K562 (cell line): ENCODE results near the gene ATP6V1F. TPM values are rescaled to one million over a fixed set of nuclear protein-coding genes. Genes with fewer than 3 reads are reported as not detected.
A peak's percentile ranks its signal among the peaks of the same experiment; 100 is the strongest.

ENCODE experiments used
- ATAC-seq: fragments of 200-7000 bp; cut with Tn5 transposase; 3 replicates; pipeline ENCODE4 v1.9.1; 2020; ENCODE audit warnings: moderate library complexity
- BruUV-seq: library from RNA; stranded (reverse); fragments of 400-500 nt; replicated peaks from 2 replicates; lab custom pipeline; 2021; lab: Mats Ljungman, UMichigan
- CTCF ChIA-PET: fragments of 300-600 bp; formaldehyde crosslinking; extraction: SDS; loops from one replicate; lab custom pipeline; 2021; ENCODE audit warnings: low intra/inter-chr PET ratio; lab: Yijun Ruan, JAX
- POLR2A ChIA-PET: fragments of 300-600, 350-650 bp; sonication (Branson Sonifier 250); formaldehyde crosslinking; extraction: SDS; loops from one replicate; lab custom pipeline; 2021; ENCODE audit warnings: antibody characterized with exemption, inconsistent platforms; lab: Yijun Ruan, JAX
- DNase-seq, 4 experiments: peaks; one replicate each; pipeline versions ENCODE4 v3.0.0 to v3.0.0-alpha.2; 2011 to 2018; ENCODE audit warnings: low spot score in 3 of 4, mixed read lengths in 3 of 4; ENCODE audit errors: extremely low read depth in 1 of 4
- FAIRE-seq: peaks from 2 replicates; lab custom pipeline; 2011; peaks lifted over from hg19 to GRCh38; lab: Jason Lieb, UNC
- H2AFZ ChIP-seq: 2 replicates; pipeline ENCODE4 v1.6.0; 2011; ENCODE audit warnings: low read depth, low read length, control low read depth, inconsistent platforms
- H3K27ac ChIP-seq: fragments of 200-600 bp; 3 replicates; pipeline ENCODE4 v1.8.0; 2011; ENCODE audit warnings: low read depth, mild to moderate bottlenecking, control low read depth, inconsistent platforms, low read length, moderate library complexity, mixed read lengths; ENCODE audit errors: extremely low read depth
- H3K27me3 ChIP-seq, 2 experiments: fragments of 300-600 bp in 1 of 2; 2 replicates in 1 of 2; 3 replicates in 1 of 2; pipeline versions ENCODE4 v1.6.0 to v1.8.0; 2011; ENCODE audit warnings: inconsistent platforms in 2 of 2, low read length in 2 of 2, mild to moderate bottlenecking in 1 of 2, mixed read lengths in 1 of 2, moderate library complexity in 1 of 2; ENCODE audit not compliant: control insufficient read depth in 2 of 2, insufficient read depth in 2 of 2
- H3K36me3 ChIP-seq: fragments of 300-600 bp; 3 replicates; pipeline ENCODE4 v1.8.0; 2011; ENCODE audit warnings: mild to moderate bottlenecking, low read length, inconsistent platforms; ENCODE audit not compliant: control insufficient read depth, insufficient read depth
- H3K4me1 ChIP-seq, 2 experiments: fragments of 200-600 bp in 1 of 2; replicated peaks in 1 of 2; 2 replicates in 1 of 2; 3 replicates in 1 of 2; pipeline versions ENCODE4 v1.5.1 to v1.8.0; 2011; ENCODE audit warnings: inconsistent platforms in 2 of 2, low read length in 2 of 2, mild to moderate bottlenecking in 1 of 2, mixed read lengths in 1 of 2, moderate library complexity in 1 of 2; ENCODE audit not compliant: control insufficient read depth in 2 of 2, insufficient read depth in 2 of 2
- H3K4me2 ChIP-seq: 2 replicates; pipeline ENCODE4 v1.6.1; 2011; ENCODE audit warnings: low read length, control low read depth, inconsistent platforms, mixed read lengths; ENCODE audit not compliant: insufficient read depth
- H3K4me3 ChIP-seq: fragments of 200-600 bp; sonication (generic), shearing (Covaris generic); 2 replicates; pipeline ENCODE4 v1.5.1; 2016; ENCODE audit warnings: control low read depth, inconsistent platforms
- H3K79me2 ChIP-seq: fragments of 200-600 bp; 3 replicates; pipeline ENCODE4 v1.8.0; 2011; ENCODE audit warnings: low read length, inconsistent platforms; ENCODE audit not compliant: control insufficient read depth, insufficient read depth
- H3K9ac ChIP-seq, 2 experiments: 2 replicates each; pipeline versions ENCODE4 v1.6.0 to v1.6.1; 2011; ENCODE audit warnings: low read depth in 2 of 2, low read length in 2 of 2, control low read depth in 1 of 2, inconsistent platforms in 1 of 2, mild to moderate bottlenecking in 1 of 2, mixed read lengths in 1 of 2; ENCODE audit not compliant: insufficient read depth in 1 of 2
- H3K9me1 ChIP-seq: one replicate; pipeline ENCODE4 v1.6.0; 2011; ENCODE audit warnings: inconsistent platforms, mild to moderate bottlenecking, low read length, moderate library complexity; ENCODE audit not compliant: control insufficient read depth, insufficient read depth
- H3K9me3 ChIP-seq: replicated peaks from 2 replicates; pipeline ENCODE4 v1.5.1; 2011; ENCODE audit warnings: low read depth, low read length, inconsistent platforms; ENCODE audit not compliant: control insufficient read depth, insufficient read depth
- H4K20me1 ChIP-seq: replicated peaks from 2 replicates; pipeline ENCODE4 v1.6.1; 2011; ENCODE audit warnings: low read length, inconsistent platforms, mixed read lengths; ENCODE audit not compliant: control insufficient read depth, insufficient read depth
- BHLHE40 ChIP-seq: IDR thresholded peaks from 2 replicates; pipeline ENCODE4 v1.6.1; 2011; ENCODE audit warnings: low read length, improper control_type of control experiment
- FOXA1 ChIP-seq: fragments of 450-650 bp; IDR thresholded peaks from 2 replicates; pipeline ENCODE4 v1.6.1; 2016; ENCODE audit warnings: mild to moderate bottlenecking, borderline replicate concordance
- FOXK1 ChIP-seq: sonication (generic); formaldehyde crosslinking; IDR thresholded peaks from 2 replicates; pipeline ENCODE4 v1.8.0; 2022; ENCODE audit warnings: missing genetic modification reagents, mild to moderate bottlenecking, borderline replicate concordance
- L3MBTL2 ChIP-seq: fragments of 450-650 bp; IDR thresholded peaks from 2 replicates; pipeline ENCODE4 v1.6.1; 2016; ENCODE audit warnings: mild to moderate bottlenecking, moderate library complexity
- NR2C1 ChIP-seq, 2 experiments: fragments of 450-650 bp; IDR thresholded peaks; 2 replicates each; pipeline ENCODE4 v1.6.1; 2017; ENCODE audit warnings: mild to moderate bottlenecking in 2 of 2, antibody characterized with exemption in 1 of 2, inconsistent platforms in 1 of 2, missing compliant biosample characterization in 1 of 2, missing genetic modification characterization in 1 of 2
- NR3C1 ChIP-seq: sonication (generic); formaldehyde crosslinking; IDR thresholded peaks from 2 replicates; pipeline ENCODE4 v1.8.1; 2022; ENCODE audit warnings: missing genetic modification reagents
- PCBP1 ChIP-seq: fragments of 200-400 bp; formaldehyde crosslinking; IDR thresholded peaks from 2 replicates; pipeline ENCODE4 v1.6.1; 2018; ENCODE audit warnings: mild to moderate bottlenecking, low read depth, low read length; ENCODE audit not compliant: poor library complexity, severe bottlenecking
- POLR2A ChIP-seq: fragments of 450-650 bp; conservative IDR thresholded peaks from 2 replicates; pipeline ENCODE4 v1.6.1; 2016
- RBFOX2 ChIP-seq: fragments of 200-400 bp; formaldehyde crosslinking; IDR thresholded peaks from 2 replicates; pipeline ENCODE4 v1.6.1; 2017; ENCODE audit warnings: low read depth, mild to moderate bottlenecking, low read length, moderate library complexity
- SIRT6 ChIP-seq: IDR thresholded peaks from one replicate; pipeline ENCODE4 v1.6.1; 2012; ENCODE audit warnings: low read depth, mild to moderate bottlenecking, control low read depth, inconsistent platforms, low read length, moderate library complexity
- THRAP3 ChIP-seq: fragments of 450-650 bp; IDR thresholded peaks from 2 replicates; pipeline ENCODE4 v1.6.1; 2016; ENCODE audit warnings: mild to moderate bottlenecking, inconsistent platforms, borderline replicate concordance
- ZNF174 ChIP-seq: fragments of 250-450 bp; sonication (Bioruptor Pico); IDR thresholded peaks from 2 replicates; pipeline ENCODE4 v1.4.0; 2020; ENCODE audit warnings: mild to moderate bottlenecking
- ZNF79 ChIP-seq: fragments of 250-450 bp; sonication (Bioruptor Pico); IDR thresholded peaks from 2 replicates; pipeline ENCODE4 v1.4.0; 2020; ENCODE audit warnings: low read depth, mild to moderate bottlenecking, moderate library complexity
- WGBS: fragments of 100-300 bp; shearing (Covaris generic); methylation state at CpG from one replicate; pipeline ENCODE4 v1.1.6; 2016; ENCODE audit warnings: low coverage, mixed read lengths; ENCODE audit not compliant: insufficient coverage; ENCODE audit errors: missing lambda C conversion rate; 5-methylcytosine and 5-hydroxymethylcytosine counted together
- in situ Hi-C: fragments of 300-500 bp; cut with MboI; formaldehyde crosslinking; loops from 4 replicates; pipeline ENCODE4 v1.15.0; 2018; ENCODE audit warnings: inconsistent platforms, mixed read lengths
- intact Hi-C: fragments of 100-400 bp; cut with micrococcal nuclease; formaldehyde crosslinking; loops from 2 replicates; pipeline ENCODE4 v1.14.2; 2022
- polyA plus RNA-seq, 8 experiments: library from polyadenylated mRNA; depleted of rRNA in 4 of 8; stranded (reverse) in 5 of 8; unstranded in 3 of 8; fragments of >200 nt; fragmentation: Nextera tagmentation in 2 of 8; fragmentation: Illumina TruSeq in 1 of 8; extraction: Ambion mirVana in 2 of 8; extraction: Trizol in 1 of 8; gene quantifications; 2 replicates each; pipeline versions ENCODE4 v1.2.1 to v1.2.3, GENCODE V29; 2011 to 2014; ENCODE audit warnings: inconsistent platforms in 1 of 8, missing spikeins in 1 of 8
- total RNA-seq, 7 experiments: library from RNA; depleted of rRNA in 6 of 7; stranded (reverse); fragments of >200 nt in 6 of 7; fragmentation: Illumina TruSeq in 2 of 7; extraction: Trizol in 2 of 7; gene quantifications; 2 replicates each; pipeline versions ENCODE4 v1.2.1 to v1.2.3, GENCODE V29; 2011 to 2021; ENCODE audit warnings: low replicate concordance in 1 of 7
- TF ChIP-seq, protein P1 (sequence below): fragments of 450-650 bp; formaldehyde crosslinking; IDR thresholded peaks from 2 replicates; pipeline ENCODE4 v1.4.0; 2022; ENCODE audit warnings: mild to moderate bottlenecking, moderate library complexity
- TF ChIP-seq, protein P2 (sequence below): fragments of 450-650 bp; IDR thresholded peaks from 2 replicates; pipeline ENCODE4 v1.6.1; 2016; ENCODE audit warnings: missing biosample characterization, missing genetic modification characterization

Gene ATP6V1F
- total and polyA plus RNA-seq, 9 of the 15 experiments (the other 6 are each of a cell fraction or from before 2014, with no cell fraction given) = 206 to 1,123 (median 542) TPM

DNA sequence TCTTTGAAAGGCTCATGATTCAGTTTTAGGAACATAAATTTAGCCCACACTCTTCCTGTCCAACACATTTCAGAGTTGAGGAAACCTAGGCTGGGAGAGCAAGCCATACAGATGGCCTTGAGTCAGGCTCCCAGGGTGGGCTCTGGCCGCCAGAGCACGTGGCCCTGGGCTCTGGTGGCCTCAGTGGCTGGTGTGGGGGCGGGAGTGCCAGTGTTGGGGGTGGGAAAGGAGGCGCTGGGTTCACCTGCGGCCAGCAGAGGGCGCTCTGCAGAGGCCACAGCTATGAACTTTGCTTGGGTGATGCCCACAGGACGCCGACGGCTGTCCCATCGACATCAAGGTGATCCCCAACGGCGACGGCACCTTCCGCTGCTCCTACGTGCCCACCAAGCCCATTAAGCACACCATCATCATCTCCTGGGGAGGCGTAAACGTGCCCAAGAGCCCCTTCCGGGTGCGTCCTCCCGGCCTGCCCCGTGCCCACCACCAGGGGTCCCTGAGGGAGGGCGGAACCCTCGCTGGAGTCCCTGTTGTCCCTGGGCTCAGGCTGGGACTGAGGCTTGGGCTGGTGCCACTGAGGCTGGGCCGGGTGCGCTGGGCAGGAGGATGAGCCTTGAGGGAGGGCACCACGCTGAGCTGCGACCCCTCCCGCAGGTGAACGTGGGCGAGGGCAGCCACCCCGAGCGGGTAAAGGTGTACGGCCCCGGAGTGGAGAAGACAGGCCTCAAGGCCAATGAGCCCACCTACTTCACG lies 20.6 kb upstream of the ATP6V1F start:
- DNase-seq = peak; percentile 80 to 92 (median 90)
- Histone ChIP-seq H3K4me3 (no peak overlapping the region), H3K79me2 (no peaks in the 10 kb centered on the region), H4K20me1 (peaks cover 25% of the 10 kb centered on the region), H3K4me1 (peaks cover 0 to 56% of the 10 kb centered on the region in 2 experiments; a peak in 2 of 5 replicates), H3K27ac (no peak overlapping the region), H2AFZ (no peak overlapping the region), H3K4me2 (no peak overlapping the region), H3K27me3 (no peaks in the 10 kb centered on the region), H3K9me3 (no peaks in the 10 kb centered on the region), H3K9ac (no peak overlapping the region), H3K36me3 (peaks cover 100% of the 10 kb centered on the region; the same call in 2 of the 3 replicates), H3K9me1 (peaks cover 10% of the 10 kb centered on the region)
- ATAC-seq = peak; percentile 72
- in situ Hi-C loops (no loop called here), intact Hi-C loops (loop anchor here (2.0 kb wide), 1 partner anchor 39 kb away; no protein-coding TSS in a partner anchor)
- WGBS = 72% methylated on average over 28 of the region's 35 CpGs
- CTCF ChIA-PET = interaction anchor here (0.5 to 1.4 kb wide), 4 partner anchors 38 to 1305 kb away, joined by 3 to 8 read pairs (median 4); no protein-coding TSS in a partner anchor
- FAIRE-seq = peak; percentile 89
- no TSS peak for BruUV-seq
- POLR2A ChIA-PET = interaction anchor here (0.8 to 4.0 kb wide), 5 partner anchors 10 to 102 kb away, joined by 3 to 31 read pairs (median 4); partner anchors contain the start of genes ATP6V1F and CALU
- TF ChIP-seq NR2C1 (IDR thresholded peaks at IDR 0.05) (peak; percentile 22; the same call in 1 of the 2 replicates), NR2C1 (tag; IDR thresholded peaks at IDR 0.05) (no peak), NR3C1 (CRISPR knock-in tag) (0 out of 2 replicates have a peak, but pooled peaks have one; percentile 15), THRAP3 (0 out of 2 replicates have a peak, but pooled peaks have one; percentile 47), ZNF79 (CRISPR knock-in tag) (no peak), POLR2A (0 out of 2 replicates have a peak, but pooled peaks have one; percentile 31), FOXA1 (no peak), BHLHE40 (peak; percentile 24; the same call in 1 of the 2 replicates), FOXK1 (CRISPR knock-in tag) (no peak), SIRT6 (no peak), ZNF174 (CRISPR knock-in tag) (no peak), RBFOX2 (peak; percentile 76), L3MBTL2 (no peak), PCBP1 (no peak)
- TF ChIP-seq, protein P1, sequence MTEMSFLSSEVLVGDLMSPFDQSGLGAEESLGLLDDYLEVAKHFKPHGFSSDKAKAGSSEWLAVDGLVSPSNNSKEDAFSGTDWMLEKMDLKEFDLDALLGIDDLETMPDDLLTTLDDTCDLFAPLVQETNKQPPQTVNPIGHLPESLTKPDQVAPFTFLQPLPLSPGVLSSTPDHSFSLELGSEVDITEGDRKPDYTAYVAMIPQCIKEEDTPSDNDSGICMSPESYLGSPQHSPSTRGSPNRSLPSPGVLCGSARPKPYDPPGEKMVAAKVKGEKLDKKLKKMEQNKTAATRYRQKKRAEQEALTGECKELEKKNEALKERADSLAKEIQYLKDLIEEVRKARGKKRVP (CRISPR knock-in tag) = no peak
- TF ChIP-seq, protein P2, sequence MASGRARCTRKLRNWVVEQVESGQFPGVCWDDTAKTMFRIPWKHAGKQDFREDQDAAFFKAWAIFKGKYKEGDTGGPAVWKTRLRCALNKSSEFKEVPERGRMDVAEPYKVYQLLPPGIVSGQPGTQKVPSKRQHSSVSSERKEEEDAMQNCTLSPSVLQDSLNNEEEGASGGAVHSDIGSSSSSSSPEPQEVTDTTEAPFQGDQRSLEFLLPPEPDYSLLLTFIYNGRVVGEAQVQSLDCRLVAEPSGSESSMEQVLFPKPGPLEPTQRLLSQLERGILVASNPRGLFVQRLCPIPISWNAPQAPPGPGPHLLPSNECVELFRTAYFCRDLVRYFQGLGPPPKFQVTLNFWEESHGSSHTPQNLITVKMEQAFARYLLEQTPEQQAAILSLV (tag) = no peak
